ENCODE results near the gene STARD4. TPM values are rescaled to one million over a fixed set of nuclear protein-coding genes. Genes with fewer than 3 reads are reported as not detected.

STARD4 gene
- total and polyA plus RNA-seq, 2 of the 13 experiments (the other 11 are each of a cell fraction or from before 2014, with no cell fraction given): 27.4 to 66.9 TPM

DNA sequence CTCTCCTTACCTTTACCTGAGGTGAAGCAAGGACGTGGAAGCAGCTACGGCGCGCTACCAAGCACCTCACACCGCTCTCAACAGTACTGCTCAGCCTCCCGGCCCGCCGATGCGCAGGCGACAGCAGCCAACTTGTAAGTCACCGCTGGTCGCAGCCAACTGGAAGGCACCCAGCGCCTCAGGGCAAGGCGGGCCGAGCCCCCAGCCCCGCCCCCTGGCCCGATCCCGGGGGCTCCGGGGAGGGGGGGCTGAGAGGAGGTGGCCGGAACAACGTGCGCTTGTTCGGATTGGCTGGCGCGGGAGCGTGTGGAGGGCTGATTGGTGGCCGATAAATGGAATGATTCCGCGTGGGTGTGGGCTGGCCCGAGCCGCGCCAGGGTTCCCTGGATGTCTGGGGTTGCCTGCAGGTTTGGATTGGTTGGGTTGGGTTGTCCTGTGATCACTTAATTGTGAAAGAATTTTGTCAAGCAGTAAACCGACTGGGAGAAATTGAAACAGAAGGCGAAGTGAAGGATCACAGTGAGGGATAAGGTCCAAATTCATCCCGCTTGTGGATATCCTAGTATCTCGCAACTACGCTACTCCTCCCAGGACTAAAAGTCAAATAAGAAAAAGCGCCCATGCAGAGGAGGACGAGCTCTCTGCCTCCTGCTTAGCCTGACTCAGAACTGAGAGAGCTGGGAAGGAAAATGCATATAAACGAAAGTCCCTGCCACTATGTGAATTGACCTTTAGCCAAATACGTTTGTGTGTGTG, at the start of gene STARD4 (continued):
- TF ChIP-seq HCFC1 (IDR thresholded peaks at IDR 0.05; ENCODE audit: low read depth, low read length) (no peak), MZF1 (CRISPR knock-in tag; IDR thresholded peaks at IDR 0.05; ENCODE audit: borderline replicate concordance) (no peak), HNRNPL (IDR thresholded peaks at IDR 0.05; ENCODE audit: low read depth, low read length) (0 out of 2 replicates have a peak, but pooled peaks have one; percentile 61), ZNF3 (CRISPR knock-in tag; IDR thresholded peaks at IDR 0.05) (0 out of 2 replicates have a peak, but pooled peaks have one; percentile 4), NCOA1 (CRISPR knock-in tag; IDR thresholded peaks at IDR 0.05) (peak; percentile 41; the same call in 1 of the 2 replicates), NFKB2 (CRISPR knock-in tag; IDR thresholded peaks at IDR 0.05; ENCODE audit: borderline replicate concordance) (peak; percentile 97; the same call in 1 of the 2 replicates), SAP130 (CRISPR knock-in tag; IDR thresholded peaks at IDR 0.05; ENCODE audit: low read depth) (peak; percentile 95), MLLT10 (CRISPR knock-in tag; IDR thresholded peaks at IDR 0.05) (no peak), SP4 (CRISPR knock-in tag; IDR thresholded peaks at IDR 0.05) (peak; percentile 96), POLR2AphosphoS5 (IDR thresholded peaks at IDR 0.05; ENCODE audit: low read depth, low read length) (peak; percentile 91), WIZ (CRISPR knock-in tag; IDR thresholded peaks at IDR 0.05) (0 out of 2 replicates have a peak, but pooled peaks have one; percentile 67), ZSCAN21 (CRISPR knock-in tag; IDR thresholded peaks at IDR 0.05; ENCODE audit: borderline replicate concordance) (peak; percentile 89; the same call in 1 of the 2 replicates), NFYB (CRISPR knock-in tag; IDR thresholded peaks at IDR 0.05) (peak; percentile 92), NR2F1 (CRISPR knock-in tag; IDR thresholded peaks at IDR 0.05) (no peak), RAD21 (CRISPR knock-in tag; IDR thresholded peaks at IDR 0.05) (peak; percentile 52; the same call in 1 of the 2 replicates), ZNF232 (CRISPR knock-in tag; IDR thresholded peaks at IDR 0.05; ENCODE audit: borderline replicate concordance) (peak; percentile 6; the same call in 1 of the 2 replicates), NCOA2 (CRISPR knock-in tag; IDR thresholded peaks at IDR 0.05) (0 out of 2 replicates have a peak, but pooled peaks have one; percentile 60), ZNF547 (CRISPR knock-in tag; IDR thresholded peaks at IDR 0.05) (peak; percentile 55; the same call in 1 of the 2 replicates), ZNF354B (CRISPR knock-in tag; IDR thresholded peaks at IDR 0.05) (0 out of 2 replicates have a peak, but pooled peaks have one; percentile 85)
- TF ChIP-seq, protein P1, sequence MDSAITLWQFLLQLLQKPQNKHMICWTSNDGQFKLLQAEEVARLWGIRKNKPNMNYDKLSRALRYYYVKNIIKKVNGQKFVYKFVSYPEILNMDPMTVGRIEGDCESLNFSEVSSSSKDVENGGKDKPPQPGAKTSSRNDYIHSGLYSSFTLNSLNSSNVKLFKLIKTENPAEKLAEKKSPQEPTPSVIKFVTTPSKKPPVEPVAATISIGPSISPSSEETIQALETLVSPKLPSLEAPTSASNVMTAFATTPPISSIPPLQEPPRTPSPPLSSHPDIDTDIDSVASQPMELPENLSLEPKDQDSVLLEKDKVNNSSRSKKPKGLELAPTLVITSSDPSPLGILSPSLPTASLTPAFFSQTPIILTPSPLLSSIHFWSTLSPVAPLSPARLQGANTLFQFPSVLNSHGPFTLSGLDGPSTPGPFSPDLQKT (CRISPR knock-in tag; IDR thresholded peaks at IDR 0.05; ENCODE audit: borderline replicate concordance): no peak
- TF ChIP-seq, protein P2, sequence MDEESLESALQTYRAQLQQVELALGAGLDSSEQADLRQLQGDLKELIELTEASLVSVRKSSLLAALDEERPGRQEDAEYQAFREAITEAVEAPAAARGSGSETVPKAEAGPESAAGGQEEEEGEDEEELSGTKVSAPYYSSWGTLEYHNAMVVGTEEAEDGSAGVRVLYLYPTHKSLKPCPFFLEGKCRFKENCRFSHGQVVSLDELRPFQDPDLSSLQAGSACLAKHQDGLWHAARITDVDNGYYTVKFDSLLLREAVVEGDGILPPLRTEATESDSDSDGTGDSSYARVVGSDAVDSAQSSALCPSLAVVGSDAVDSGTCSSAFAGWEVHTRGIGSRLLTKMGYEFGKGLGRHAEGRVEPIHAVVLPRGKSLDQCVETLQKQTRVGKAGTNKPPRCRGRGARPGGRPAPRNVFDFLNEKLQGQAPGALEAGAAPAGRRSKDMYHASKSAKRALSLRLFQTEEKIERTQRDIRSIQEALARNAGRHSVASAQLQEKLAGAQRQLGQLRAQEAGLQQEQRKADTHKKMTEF (CRISPR knock-in tag; IDR thresholded peaks at IDR 0.05): peak; percentile 94
- TF ChIP-seq, protein P3, sequence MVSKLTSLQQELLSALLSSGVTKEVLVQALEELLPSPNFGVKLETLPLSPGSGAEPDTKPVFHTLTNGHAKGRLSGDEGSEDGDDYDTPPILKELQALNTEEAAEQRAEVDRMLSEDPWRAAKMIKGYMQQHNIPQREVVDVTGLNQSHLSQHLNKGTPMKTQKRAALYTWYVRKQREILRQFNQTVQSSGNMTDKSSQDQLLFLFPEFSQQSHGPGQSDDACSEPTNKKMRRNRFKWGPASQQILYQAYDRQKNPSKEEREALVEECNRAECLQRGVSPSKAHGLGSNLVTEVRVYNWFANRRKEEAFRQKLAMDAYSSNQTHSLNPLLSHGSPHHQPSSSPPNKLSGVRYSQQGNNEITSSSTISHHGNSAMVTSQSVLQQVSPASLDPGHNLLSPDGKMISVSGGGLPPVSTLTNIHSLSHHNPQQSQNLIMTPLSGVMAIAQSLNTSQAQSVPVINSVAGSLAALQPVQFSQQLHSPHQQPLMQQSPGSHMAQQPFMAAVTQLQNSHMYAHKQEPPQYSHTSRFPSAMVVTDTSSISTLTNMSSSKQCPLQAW (CRISPR knock-in tag; IDR thresholded peaks at IDR 0.05): peak; percentile 64
- TF ChIP-seq, protein P4, sequence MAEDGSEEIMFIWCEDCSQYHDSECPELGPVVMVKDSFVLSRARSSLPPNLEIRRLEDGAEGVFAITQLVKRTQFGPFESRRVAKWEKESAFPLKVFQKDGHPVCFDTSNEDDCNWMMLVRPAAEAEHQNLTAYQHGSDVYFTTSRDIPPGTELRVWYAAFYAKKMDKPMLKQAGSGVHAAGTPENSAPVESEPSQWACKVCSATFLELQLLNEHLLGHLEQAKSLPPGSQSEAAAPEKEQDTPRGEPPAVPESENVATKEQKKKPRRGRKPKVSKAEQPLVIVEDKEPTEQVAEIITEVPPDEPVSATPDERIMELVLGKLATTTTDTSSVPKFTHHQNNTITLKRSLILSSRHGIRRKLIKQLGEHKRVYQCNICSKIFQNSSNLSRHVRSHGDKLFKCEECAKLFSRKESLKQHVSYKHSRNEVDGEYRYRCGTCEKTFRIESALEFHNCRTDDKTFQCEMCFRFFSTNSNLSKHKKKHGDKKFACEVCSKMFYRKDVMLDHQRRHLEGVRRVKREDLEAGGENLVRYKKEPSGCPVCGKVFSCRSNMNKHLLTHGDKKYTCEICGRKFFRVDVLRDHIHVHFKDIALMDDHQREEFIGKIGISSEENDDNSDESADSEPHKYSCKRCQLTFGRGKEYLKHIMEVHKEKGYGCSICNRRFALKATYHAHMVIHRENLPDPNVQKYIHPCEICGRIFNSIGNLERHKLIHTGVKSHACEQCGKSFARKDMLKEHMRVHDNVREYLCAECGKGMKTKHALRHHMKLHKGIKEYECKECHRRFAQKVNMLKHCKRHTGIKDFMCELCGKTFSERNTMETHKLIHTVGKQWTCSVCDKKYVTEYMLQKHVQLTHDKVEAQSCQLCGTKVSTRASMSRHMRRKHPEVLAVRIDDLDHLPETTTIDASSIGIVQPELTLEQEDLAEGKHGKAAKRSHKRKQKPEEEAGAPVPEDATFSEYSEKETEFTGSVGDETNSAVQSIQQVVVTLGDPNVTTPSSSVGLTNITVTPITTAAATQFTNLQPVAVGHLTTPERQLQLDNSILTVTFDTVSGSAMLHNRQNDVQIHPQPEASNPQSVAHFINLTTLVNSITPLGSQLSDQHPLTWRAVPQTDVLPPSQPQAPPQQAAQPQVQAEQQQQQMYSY (CRISPR knock-in tag; IDR thresholded peaks at IDR 0.05): peak; percentile 29; the same call in 1 of the 2 replicates
